Liver (tissue), 9 donors: ENCODE data around the gene ZNF678. TPM values are rescaled to one million over a fixed set of nuclear protein-coding genes. Genes with fewer than 3 reads are reported as not detected.

Experiments
- DNase-seq: peaks from one replicate; pipeline ENCODE4 v3.0.0-alpha.2; 2017; ENCODE audit warnings: low spot score
- H3K27ac ChIP-seq, 2 donors: one replicate each; pipeline ENCODE4 v1.7.0; 2013; ENCODE audit warnings: inconsistent platforms in 2 of 2, low read length in 2 of 2, control low read depth in 1 of 2, low read depth in 1 of 2, mild to moderate bottlenecking in 1 of 2
- H3K27me3 ChIP-seq, 4 donors: one replicate each; pipeline versions ENCODE4 v1.6.1 to v1.7.0; 2013; ENCODE audit warnings: low read length in 3 of 4, inconsistent platforms in 1 of 4, mild to moderate bottlenecking in 1 of 4, moderate library complexity in 1 of 4; ENCODE audit not compliant: control insufficient read depth in 4 of 4, insufficient read depth in 4 of 4
- H3K36me3 ChIP-seq, 4 donors: one replicate each; pipeline versions ENCODE4 v1.6.1 to v1.7.0; 2013; ENCODE audit warnings: low read length in 3 of 4, mild to moderate bottlenecking in 3 of 4, low read depth in 1 of 4, moderate library complexity in 1 of 4; ENCODE audit not compliant: control insufficient read depth in 4 of 4, insufficient read depth in 3 of 4
- H3K4me1 ChIP-seq, 4 donors: one replicate each; pipeline versions ENCODE4 v1.6.1 to v1.7.0; 2013; ENCODE audit warnings: low read length in 3 of 4, mild to moderate bottlenecking in 3 of 4, moderate library complexity in 1 of 4; ENCODE audit not compliant: control insufficient read depth in 4 of 4, insufficient read depth in 4 of 4
- H3K4me3 ChIP-seq, 3 donors: one replicate each; pipeline versions ENCODE4 v1.6.1 to v1.7.0; 2013; ENCODE audit warnings: low read length in 3 of 3, control low read depth in 1 of 3, low read depth in 1 of 3, mild to moderate bottlenecking in 1 of 3
- H3K9ac ChIP-seq, 2 donors: one replicate each; pipeline ENCODE4 v1.7.0; 2013; ENCODE audit warnings: low read length in 2 of 2, mild to moderate bottlenecking in 2 of 2, moderate library complexity in 2 of 2, control low read depth in 1 of 2, low read depth in 1 of 2
- H3K9me3 ChIP-seq, 4 donors: one replicate each; pipeline versions ENCODE4 v1.6.1 to v1.7.0; 2013; ENCODE audit warnings: low read length in 3 of 4; ENCODE audit not compliant: control insufficient read depth in 4 of 4
- CTCF ChIP-seq: fragments of 150-350 bp; IDR thresholded peaks from 2 replicates; pipeline ENCODE4 v1.5.1; 2017; ENCODE audit warnings: improper control_type of control experiment, low read depth, low read length; ENCODE audit not compliant: missing input control
- EGR1 ChIP-seq, 2 donors: IDR thresholded peaks; 2 replicates each; pipeline ENCODE4 v1.6.1; 2016 to 2018; ENCODE audit warnings: antibody characterized with exemption in 2 of 2, low read depth in 2 of 2
- FOXA1 ChIP-seq: IDR thresholded peaks from 2 replicates; pipeline ENCODE4 v1.6.1; 2016; ENCODE audit warnings: antibody characterized with exemption
- FOXA2 ChIP-seq: IDR thresholded peaks from 2 replicates; pipeline ENCODE4 v1.6.1; 2016; ENCODE audit warnings: antibody characterized with exemption
- GABPA ChIP-seq, 2 donors: IDR thresholded peaks in 1 of 2; conservative IDR thresholded peaks in 1 of 2; 2 replicates each; pipeline ENCODE4 v1.6.1; 2016; ENCODE audit warnings: antibody characterized with exemption in 2 of 2, mild to moderate bottlenecking in 1 of 2, moderate library complexity in 1 of 2
- HNF4A ChIP-seq, 2 donors: conservative IDR thresholded peaks; 2 replicates each; pipeline ENCODE4 v1.6.1; 2016; ENCODE audit warnings: antibody characterized with exemption in 2 of 2, mild to moderate bottlenecking in 2 of 2
- HNF4G ChIP-seq: IDR thresholded peaks from 2 replicates; pipeline ENCODE4 v1.6.1; 2016; ENCODE audit warnings: antibody characterized with exemption
- JUND ChIP-seq, 2 donors: IDR thresholded peaks; 2 replicates each; pipeline ENCODE4 v1.6.1; 2016; ENCODE audit warnings: antibody characterized with exemption in 2 of 2
- NR2F2 ChIP-seq: IDR thresholded peaks from 2 replicates; pipeline ENCODE4 v1.6.1; 2016; ENCODE audit warnings: antibody characterized with exemption
- RAD21 ChIP-seq, 2 donors: IDR thresholded peaks; 2 replicates each; pipeline ENCODE4 v1.6.1; 2016; ENCODE audit warnings: antibody characterized with exemption in 2 of 2, mild to moderate bottlenecking in 2 of 2
- RXRA ChIP-seq, 2 donors: IDR thresholded peaks; 2 replicates each; pipeline ENCODE4 v1.6.1; 2017 to 2018; ENCODE audit warnings: antibody characterized with exemption in 2 of 2, mild to moderate bottlenecking in 1 of 2
- SP1 ChIP-seq: IDR thresholded peaks from 2 replicates; pipeline ENCODE4 v1.6.1; 2018; ENCODE audit warnings: antibody characterized with exemption, mild to moderate bottlenecking
- TAF1 ChIP-seq: conservative IDR thresholded peaks from 2 replicates; pipeline ENCODE4 v1.6.1; 2016; ENCODE audit warnings: antibody characterized with exemption, mild to moderate bottlenecking
- YY1 ChIP-seq: IDR thresholded peaks from 2 replicates; pipeline ENCODE4 v1.6.1; 2016; ENCODE audit warnings: antibody characterized with exemption, mild to moderate bottlenecking
- WGBS: extraction: QIAGEN DNeasy Blood & Tissue Kit; methylation state at CpG from one replicate; pipeline ENCODE4 v1.1.7; 2013; 5-methylcytosine and 5-hydroxymethylcytosine counted together
- polyA plus RNA-seq, 2 donors: library from polyadenylated mRNA; stranded (reverse) in 1 of 2; unstranded in 1 of 2; fragments of 200-250 nt in 1 of 2; fragments of >200 nt in 1 of 2; fragmentation: Nextera tagmentation in 1 of 2; extraction: Ambion mirVana in 1 of 2; gene quantifications; one replicate each; pipeline versions ENCODE4 v1.2.1 to v1.2.3, GENCODE V29; 2013 to 2015
- total RNA-seq, 2 donors: library from RNA; depleted of rRNA; stranded (reverse); fragments of >200 nt; gene quantifications; one replicate each; pipeline ENCODE4 v1.2.3, GENCODE V29; 2014
- TF ChIP-seq, protein P1 (sequence below): IDR thresholded peaks from 2 replicates; pipeline ENCODE4 v1.6.1; 2016; ENCODE audit warnings: antibody characterized with exemption
- TF ChIP-seq, protein P2 (sequence below): IDR thresholded peaks from 2 replicates; pipeline ENCODE4 v1.6.1; 2016; ENCODE audit warnings: antibody characterized with exemption, mild to moderate bottlenecking
- TF ChIP-seq, protein P3 (sequence below): IDR thresholded peaks from 2 replicates; pipeline ENCODE4 v1.6.1; 2016; ENCODE audit warnings: antibody characterized with exemption
- TF ChIP-seq, protein P4 (sequence below): IDR thresholded peaks from 2 replicates; pipeline ENCODE4 v1.6.1; 2016; ENCODE audit warnings: antibody characterized with exemption
- donor health status: healthy.
- donor health status: healthy.
- donor health status: healthy.
- donor health status: healthy.
- donor health status: healthy.

Gene ZNF678
- total and polyA plus RNA-seq, 4 donors = 0.76 to 16.6 (median 4.2) TPM

GRCh38 chr1:227568593-227568992 is 5.2 kb downstream of the ZNF678 start:
- Histone ChIP-seq H3K27me3 (no peaks in the 10 kb centered on the region), H3K4me1 (peaks cover 0 to 5% (median under 1%) of the 10 kb centered on the region in 4 donors), H3K9me3 (no peaks in the 10 kb centered on the region), H3K4me3 (no peak overlapping the region), H3K36me3 (no peaks in the 10 kb centered on the region), H3K9ac (no peak overlapping the region), H3K27ac (no peak overlapping the region)
- DNase-seq = no peak
- WGBS = 95% methylated on average over 3 of the region's 3 CpGs
- TF ChIP-seq HNF4G (no peak), CTCF (no peak), RAD21 (IDR thresholded peaks at IDR 0.05) (no peak), YY1 (no peak), GABPA (IDR thresholded peaks at IDR 0.05 in 1 of 2, conservative IDR thresholded peaks at IDR 0.05 in 1 of 2) (no peak), HNF4A (conservative IDR thresholded peaks at IDR 0.05) (no peak), EGR1 (IDR thresholded peaks at IDR 0.05; ENCODE audit: low read depth in 2 of 2) (no peak), FOXA1 (no peak), FOXA2 (no peak), RXRA (IDR thresholded peaks at IDR 0.05) (no peak), NR2F2 (no peak), SP1 (no peak), JUND (IDR thresholded peaks at IDR 0.05) (no peak), TAF1 (no peak)
- TF ChIP-seq, protein P1, sequence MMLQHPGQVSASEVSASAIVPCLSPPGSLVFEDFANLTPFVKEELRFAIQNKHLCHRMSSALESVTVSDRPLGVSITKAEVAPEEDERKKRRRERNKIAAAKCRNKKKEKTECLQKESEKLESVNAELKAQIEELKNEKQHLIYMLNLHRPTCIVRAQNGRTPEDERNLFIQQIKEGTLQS = no peak
- TF ChIP-seq, protein P2, sequence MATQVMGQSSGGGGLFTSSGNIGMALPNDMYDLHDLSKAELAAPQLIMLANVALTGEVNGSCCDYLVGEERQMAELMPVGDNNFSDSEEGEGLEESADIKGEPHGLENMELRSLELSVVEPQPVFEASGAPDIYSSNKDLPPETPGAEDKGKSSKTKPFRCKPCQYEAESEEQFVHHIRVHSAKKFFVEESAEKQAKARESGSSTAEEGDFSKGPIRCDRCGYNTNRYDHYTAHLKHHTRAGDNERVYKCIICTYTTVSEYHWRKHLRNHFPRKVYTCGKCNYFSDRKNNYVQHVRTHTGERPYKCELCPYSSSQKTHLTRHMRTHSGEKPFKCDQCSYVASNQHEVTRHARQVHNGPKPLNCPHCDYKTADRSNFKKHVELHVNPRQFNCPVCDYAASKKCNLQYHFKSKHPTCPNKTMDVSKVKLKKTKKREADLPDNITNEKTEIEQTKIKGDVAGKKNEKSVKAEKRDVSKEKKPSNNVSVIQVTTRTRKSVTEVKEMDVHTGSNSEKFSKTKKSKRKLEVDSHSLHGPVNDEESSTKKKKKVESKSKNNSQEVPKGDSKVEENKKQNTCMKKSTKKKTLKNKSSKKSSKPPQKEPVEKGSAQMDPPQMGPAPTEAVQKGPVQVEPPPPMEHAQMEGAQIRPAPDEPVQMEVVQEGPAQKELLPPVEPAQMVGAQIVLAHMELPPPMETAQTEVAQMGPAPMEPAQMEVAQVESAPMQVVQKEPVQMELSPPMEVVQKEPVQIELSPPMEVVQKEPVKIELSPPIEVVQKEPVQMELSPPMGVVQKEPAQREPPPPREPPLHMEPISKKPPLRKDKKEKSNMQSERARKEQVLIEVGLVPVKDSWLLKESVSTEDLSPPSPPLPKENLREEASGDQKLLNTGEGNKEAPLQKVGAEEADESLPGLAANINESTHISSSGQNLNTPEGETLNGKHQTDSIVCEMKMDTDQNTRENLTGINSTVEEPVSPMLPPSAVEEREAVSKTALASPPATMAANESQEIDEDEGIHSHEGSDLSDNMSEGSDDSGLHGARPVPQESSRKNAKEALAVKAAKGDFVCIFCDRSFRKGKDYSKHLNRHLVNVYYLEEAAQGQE = no peak
- TF ChIP-seq, protein P3, sequence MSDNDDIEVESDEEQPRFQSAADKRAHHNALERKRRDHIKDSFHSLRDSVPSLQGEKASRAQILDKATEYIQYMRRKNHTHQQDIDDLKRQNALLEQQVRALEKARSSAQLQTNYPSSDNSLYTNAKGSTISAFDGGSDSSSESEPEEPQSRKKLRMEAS = no peak
- TF ChIP-seq, protein P4, sequence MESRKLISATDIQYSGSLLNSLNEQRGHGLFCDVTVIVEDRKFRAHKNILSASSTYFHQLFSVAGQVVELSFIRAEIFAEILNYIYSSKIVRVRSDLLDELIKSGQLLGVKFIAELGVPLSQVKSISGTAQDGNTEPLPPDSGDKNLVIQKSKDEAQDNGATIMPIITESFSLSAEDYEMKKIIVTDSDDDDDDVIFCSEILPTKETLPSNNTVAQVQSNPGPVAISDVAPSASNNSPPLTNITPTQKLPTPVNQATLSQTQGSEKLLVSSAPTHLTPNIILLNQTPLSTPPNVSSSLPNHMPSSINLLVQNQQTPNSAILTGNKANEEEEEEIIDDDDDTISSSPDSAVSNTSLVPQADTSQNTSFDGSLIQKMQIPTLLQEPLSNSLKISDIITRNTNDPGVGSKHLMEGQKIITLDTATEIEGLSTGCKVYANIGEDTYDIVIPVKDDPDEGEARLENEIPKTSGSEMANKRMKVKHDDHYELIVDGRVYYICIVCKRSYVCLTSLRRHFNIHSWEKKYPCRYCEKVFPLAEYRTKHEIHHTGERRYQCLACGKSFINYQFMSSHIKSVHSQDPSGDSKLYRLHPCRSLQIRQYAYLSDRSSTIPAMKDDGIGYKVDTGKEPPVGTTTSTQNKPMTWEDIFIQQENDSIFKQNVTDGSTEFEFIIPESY = no peak
